Hepatocyte (in vitro differentiated cells): ENCODE data around the gene OR51A4. TPM values are rescaled to one million over a fixed set of nuclear protein-coding genes. Genes with fewer than 3 reads are reported as not detected.
"Not testable (repeated sequence)": the region's sequence is repeated elsewhere in the genome, so short reads cannot be mapped to it uniquely, and the experiment has no call there.

ENCODE experiments used
- DNase-seq: peaks from one replicate; pipeline ENCODE4 v3.0.0-alpha.2; 2016; ENCODE audit warnings: low spot score
- H2AFZ ChIP-seq: fragments of 200-600 bp; sonication (generic); 2 replicates; pipeline ENCODE4 v1.6.0; 2016; ENCODE audit warnings: antibody characterized with exemption, mild to moderate bottlenecking
- H3K27ac ChIP-seq: fragments of 200-600 bp; sonication (generic); 2 replicates; pipeline ENCODE4 v1.5.1; 2016; ENCODE audit warnings: mild to moderate bottlenecking
- H3K27me3 ChIP-seq: fragments of 200-600 bp; sonication (generic); 2 replicates; pipeline ENCODE4 v1.6.1; 2016
- H3K36me3 ChIP-seq: fragments of 200-600 bp; sonication (generic); replicated peaks from 2 replicates; pipeline ENCODE4 v1.5.1; 2016; ENCODE audit warnings: low read depth; ENCODE audit not compliant: insufficient read depth
- H3K4me1 ChIP-seq: fragments of 200-600 bp; sonication (generic); 2 replicates; pipeline ENCODE4 v1.5.1; 2016; ENCODE audit warnings: mild to moderate bottlenecking, moderate library complexity; ENCODE audit not compliant: insufficient read depth
- H3K4me2 ChIP-seq: fragments of 200-600 bp; sonication (generic); 2 replicates; pipeline ENCODE4 v1.6.0; 2016
- H3K4me3 ChIP-seq: fragments of 200-600 bp; sonication (generic); 2 replicates; pipeline ENCODE4 v1.5.1; 2016; ENCODE audit warnings: mild to moderate bottlenecking
- H3K79me2 ChIP-seq: fragments of 200-600 bp; sonication (generic); 2 replicates; pipeline ENCODE4 v1.6.0; 2017; ENCODE audit warnings: mild to moderate bottlenecking
- H3K9me2 ChIP-seq: fragments of 200-600 bp; sonication (generic); replicated peaks from 2 replicates; pipeline ENCODE4 v1.6.0; 2017; ENCODE audit warnings: mild to moderate bottlenecking; ENCODE audit not compliant: insufficient read depth
- H3K9me3 ChIP-seq: fragments of 200-600 bp; sonication (generic); 2 replicates; pipeline ENCODE4 v1.5.1; 2016; ENCODE audit warnings: low read depth, mild to moderate bottlenecking
- H4K20me1 ChIP-seq: fragments of 200-600 bp; sonication (generic); 2 replicates; pipeline ENCODE4 v1.6.0; 2016; ENCODE audit warnings: mild to moderate bottlenecking; ENCODE audit not compliant: insufficient read depth, poor library complexity, severe bottlenecking
- CTCF ChIP-seq: fragments of 200-600 bp; sonication (generic); IDR thresholded peaks from 2 replicates; pipeline ENCODE4 v1.5.1; 2016; ENCODE audit warnings: antibody characterized with exemption, mild to moderate bottlenecking; ENCODE audit not compliant: poor library complexity
- EZH2 ChIP-seq: fragments of 200-600 bp; sonication (generic); IDR thresholded peaks from 2 replicates; pipeline ENCODE4 v1.6.1; 2016; ENCODE audit warnings: antibody characterized with exemption, mild to moderate bottlenecking, borderline replicate concordance
- EZH2phosphoT487 ChIP-seq: fragments of 200-600 bp; sonication (generic); IDR thresholded peaks from one replicate; pipeline ENCODE4 v1.6.1; 2018; ENCODE audit warnings: antibody characterized with exemption, mild to moderate bottlenecking, low read depth, moderate library complexity; ENCODE audit not compliant: unreplicated experiment, severe bottlenecking
- WGBS: methylation state at CpG from one replicate; pipeline ENCODE4 v1.1.6; 2016; ENCODE audit warnings: low lambda C conversion rate; ENCODE audit errors: missing lambda C conversion rate; 5-methylcytosine and 5-hydroxymethylcytosine counted together
- polyA plus RNA-seq: library from polyadenylated mRNA; unstranded; fragments of >200 nt; fragmentation: Nextera tagmentation; extraction: Ambion mirVana; gene quantifications from 2 replicates; pipeline ENCODE4 v1.2.1, GENCODE V29; 2016
- total RNA-seq: library from RNA; depleted of rRNA; stranded (reverse); fragments of >200 nt; gene quantifications from 2 replicates; pipeline ENCODE4 v1.2.3, GENCODE V29; 2014

The OR51A4 gene
- total and polyA plus RNA-seq, 2 experiments from 2014 or later = not detected

- H3K4me2 ChIP-seq = no peak overlapping the region
- no peak for TF ChIP-seq CTCF
- no peak for TF ChIP-seq EZH2phosphoT487
- H4K20me1 ChIP-seq = no peaks in the 10 kb centered on the region
- H3K79me2 ChIP-seq = no peaks in the 10 kb centered on the region
- no peaks in the 10 kb centered on the region for H3K9me3 ChIP-seq
- H3K36me3 ChIP-seq = no peaks in the 10 kb centered on the region
- H3K9me2 ChIP-seq = no peaks in the 10 kb centered on the region
- 71% methylated on average over 1 of the region's 1 CpG for WGBS
- H3K27me3 ChIP-seq = no peaks in the 10 kb centered on the region
- H3K4me1 ChIP-seq = no peaks in the 10 kb centered on the region
- no peak overlapping the region for H3K4me3 ChIP-seq
- DNase-seq = no peak
- no peak overlapping the region for H3K27ac ChIP-seq
- H2AFZ ChIP-seq = no peak overlapping the region
These were observed 15.4 kb upstream of the OR51A4 start for GRCh38 chr11:4962816-4963215.

GRCh38 chr11:4960877-4961276, 13.5 kb upstream of the OR51A4 start:
- no peak overlapping the region for H3K4me2 ChIP-seq

GRCh38 chr11:4957396-4957795, 10.0 kb upstream of the OR51A4 start:
- no peaks in the 10 kb centered on the region for H4K20me1 ChIP-seq
- H3K9me2 ChIP-seq = no peaks in the 10 kb centered on the region
- no peaks in the 10 kb centered on the region for H3K9me3 ChIP-seq
- H3K79me2 ChIP-seq = no peaks in the 10 kb centered on the region
- no peak overlapping the region for H2AFZ ChIP-seq
- H3K4me3 ChIP-seq = no peak overlapping the region
- no peak overlapping the region for H3K4me2 ChIP-seq
- H3K36me3 ChIP-seq = no peaks in the 10 kb centered on the region
- TF ChIP-seq CTCF (no peak), EZH2 (no peak)
- no peak for DNase-seq
- 91% methylated on average over 4 of the region's 4 CpGs for WGBS
- H3K27ac ChIP-seq = no peak overlapping the region
- H3K27me3 ChIP-seq = no peaks in the 10 kb centered on the region
- no peaks in the 10 kb centered on the region for H3K4me1 ChIP-seq

More at GRCh38 chr11:4960877-4961276, 13.5 kb upstream of the OR51A4 start:
- no peaks in the 10 kb centered on the region for H3K27me3 ChIP-seq
- WGBS = 79% methylated on average over 3 of the region's 3 CpGs
- no peaks in the 10 kb centered on the region for H3K79me2 ChIP-seq
- H3K4me3 ChIP-seq = no peak overlapping the region
- no peak for TF ChIP-seq EZH2
- TF ChIP-seq EZH2phosphoT487 = no peak
- no peak for TF ChIP-seq CTCF
- H3K4me1 ChIP-seq = no peaks in the 10 kb centered on the region
- H3K9me2 ChIP-seq = no peaks in the 10 kb centered on the region
- no peak for DNase-seq
- H3K27ac ChIP-seq = no peak overlapping the region
- H2AFZ ChIP-seq = no peak overlapping the region
- H3K36me3 ChIP-seq = no peaks in the 10 kb centered on the region
- H3K9me3 ChIP-seq = no peaks in the 10 kb centered on the region
- no peaks in the 10 kb centered on the region for H4K20me1 ChIP-seq

GRCh38 chr11:4955613-4956012, 8.2 kb upstream of the OR51A4 start, which contains the start of gene OR51A2:
Gene OR51A2 (minus strand): TSS chr11:4955713. CDS start chr11:4955713, 0 bp downstream.
- not testable (repeated sequence) for H3K27ac ChIP-seq, H3K4me3 ChIP-seq, H3K79me2 ChIP-seq, H3K4me2 ChIP-seq, H4K20me1 ChIP-seq, H2AFZ ChIP-seq, H3K27me3 ChIP-seq, H3K9me2 ChIP-seq, H3K36me3 ChIP-seq, DNase-seq, H3K4me1 ChIP-seq, H3K9me3 ChIP-seq
- WGBS = 76% methylated on average over 2 of the region's 2 CpGs
